ENCODE data around the gene NEK7. TPM values are rescaled to one million over a fixed set of nuclear protein-coding genes. Genes with fewer than 3 reads are reported as not detected.

NEK7 gene
- total and polyA plus RNA-seq, 2 of the 8 experiments (the other 6 are each of a cell fraction or from before 2014, with no cell fraction given), result 5.1 to 10.0 TPM

DNA sequence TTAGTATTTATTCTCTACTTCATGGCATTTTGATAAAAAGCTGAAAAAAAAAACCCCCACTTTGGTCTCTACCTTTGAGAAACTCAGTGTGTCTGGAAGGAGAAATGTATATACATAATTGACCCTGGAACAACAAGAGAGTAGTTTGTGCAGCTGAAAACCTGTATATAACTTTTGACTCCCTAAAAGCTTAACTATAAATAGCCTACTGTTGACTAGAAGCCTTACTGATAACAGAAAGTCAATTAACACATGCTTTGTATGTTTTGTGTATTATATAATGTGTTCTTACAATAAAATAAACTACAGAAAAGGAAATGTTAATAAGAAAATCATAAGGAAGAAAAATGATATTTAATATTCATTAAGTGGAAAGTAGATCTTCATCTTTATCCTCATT is 88.0 kb downstream of the NEK7 start:
- H3K9me3 ChIP-seq (ENCODE audit: insufficient read depth in 2 of 2, low read depth in 1 of 2, low read length in 1 of 2), result no peaks in the 10 kb centered on the region
- H2BK5ac ChIP-seq (ENCODE audit: low read depth, low read length), result no peak overlapping the region
- DNase-seq (ENCODE audit: low read depth in 1 of 2, low spot score in 2 of 2) (no peak), FAIRE-seq (no peak)
- no peak overlapping the region for H3K4ac ChIP-seq (replicated peaks; ENCODE audit: insufficient read length, low read depth, low read length)
- H3K14ac ChIP-seq (ENCODE audit: insufficient read length), result no peak overlapping the region
- H3K27ac ChIP-seq (ENCODE audit: low read depth, low read length), result no peak overlapping the region
- H2BK20ac ChIP-seq (ENCODE audit: low read length), result no peak overlapping the region
- H3K79me1 ChIP-seq (ENCODE audit: low read depth, low read length), result no peaks in the 10 kb centered on the region
- H4K91ac ChIP-seq (replicated peaks; ENCODE audit: insufficient read length, low read length), result no peak overlapping the region
- H3K4me1 ChIP-seq (replicated peaks in 1 of 4; ENCODE audit: control insufficient read depth in 3 of 4, insufficient read depth in 4 of 4, low read length in 3 of 4), result peaks cover 0 to 6% (median 0%) of the 10 kb centered on the region in 4 experiments; a peak in 1 of 7 replicates
- no peak overlapping the region for H4K5ac ChIP-seq (ENCODE audit: insufficient read length, low read depth, low read length)
- H4K8ac ChIP-seq (ENCODE audit: extremely low read depth, insufficient read depth, low read length), result no peak overlapping the region
- H3K18ac ChIP-seq (ENCODE audit: extremely low read depth, low read length), result no peak overlapping the region
- 0 out of 4 replicates have a peak, but pooled peaks cover 0 to 2% of the 10 kb centered on the region in 2 experiments for H3K79me2 ChIP-seq (ENCODE audit: control insufficient read depth in 1 of 2, insufficient read depth in 2 of 2, low read length in 2 of 2)
- no peak overlapping the region for H3K4me2 ChIP-seq (ENCODE audit: insufficient read depth in 1 of 2, low read depth in 2 of 2, low read length in 2 of 2)
- peaks cover 0 to 2% of the 10 kb centered on the region in 2 experiments for H4K20me1 ChIP-seq (replicated peaks in 1 of 2; ENCODE audit: control insufficient read depth in 1 of 2, insufficient read depth in 2 of 2, low read length in 2 of 2)
- no peak overlapping the region for H2AK5ac ChIP-seq (ENCODE audit: low read depth, low read length)
- no peak overlapping the region for H2BK15ac ChIP-seq (ENCODE audit: low read length)
- H2AFZ ChIP-seq (ENCODE audit: low read length), result no peak overlapping the region
- ChIA-PET CTCF (ENCODE audit: partially characterized antibody) (interaction anchor here (1.4 to 2.2 kb wide), 2 partner anchors 11 to 40 kb away, joined by 4 to 11 read pairs; no protein-coding TSS in a partner anchor), POLR2A (ENCODE audit: partially characterized antibody) (no interaction called here)
- no peaks in the 10 kb centered on the region for H3K27me3 ChIP-seq (replicated peaks in 1 of 4; ENCODE audit: control insufficient read depth in 3 of 4, extremely low read depth in 1 of 4, insufficient read depth in 3 of 4, low read length in 3 of 4)
- H3K56ac ChIP-seq (replicated peaks; ENCODE audit: insufficient read length, low read depth, low read length), result no peak overlapping the region
- no peak overlapping the region for H2BK12ac ChIP-seq (ENCODE audit: low read depth, low read length)
- H3K4me3 ChIP-seq (ENCODE audit: extremely low read depth in 1 of 4, insufficient read depth in 2 of 4, low read depth in 3 of 4, low read length in 4 of 4), result no peak overlapping the region
- H3K23me2 ChIP-seq (ENCODE audit: low read depth, low read length), result no peaks in the 10 kb centered on the region
- no peak overlapping the region for H3K23ac ChIP-seq (ENCODE audit: insufficient read length)
- no peak overlapping the region for H3K9ac ChIP-seq (replicated peaks in 1 of 4; ENCODE audit: extremely low read depth in 1 of 4, low read depth in 3 of 4, low read length in 3 of 4)
- no peaks in the 10 kb centered on the region for H3K36me3 ChIP-seq (ENCODE audit: control insufficient read depth in 2 of 4, insufficient read depth in 4 of 4, low read length in 3 of 4)
- no peak overlapping the region for H2BK120ac ChIP-seq (replicated peaks; ENCODE audit: low read depth, low read length)
- no peak for TF ChIP-seq EZH2 (IDR thresholded peaks at IDR 0.05; ENCODE audit: low read depth, low read length, severe bottlenecking)
- no peak for TF ChIP-seq BACH1 (IDR thresholded peaks at IDR 0.05; ENCODE audit: low read length)
- no peak for TF ChIP-seq RXRA (IDR thresholded peaks at IDR 0.05; ENCODE audit: insufficient read depth, low read depth, low read length)
- no peak for TF ChIP-seq SP2 (IDR thresholded peaks at IDR 0.05; ENCODE audit: low read length)

Measured in H1 (cell line).